ENCODE measurements around the gene EN1.

DNA sequence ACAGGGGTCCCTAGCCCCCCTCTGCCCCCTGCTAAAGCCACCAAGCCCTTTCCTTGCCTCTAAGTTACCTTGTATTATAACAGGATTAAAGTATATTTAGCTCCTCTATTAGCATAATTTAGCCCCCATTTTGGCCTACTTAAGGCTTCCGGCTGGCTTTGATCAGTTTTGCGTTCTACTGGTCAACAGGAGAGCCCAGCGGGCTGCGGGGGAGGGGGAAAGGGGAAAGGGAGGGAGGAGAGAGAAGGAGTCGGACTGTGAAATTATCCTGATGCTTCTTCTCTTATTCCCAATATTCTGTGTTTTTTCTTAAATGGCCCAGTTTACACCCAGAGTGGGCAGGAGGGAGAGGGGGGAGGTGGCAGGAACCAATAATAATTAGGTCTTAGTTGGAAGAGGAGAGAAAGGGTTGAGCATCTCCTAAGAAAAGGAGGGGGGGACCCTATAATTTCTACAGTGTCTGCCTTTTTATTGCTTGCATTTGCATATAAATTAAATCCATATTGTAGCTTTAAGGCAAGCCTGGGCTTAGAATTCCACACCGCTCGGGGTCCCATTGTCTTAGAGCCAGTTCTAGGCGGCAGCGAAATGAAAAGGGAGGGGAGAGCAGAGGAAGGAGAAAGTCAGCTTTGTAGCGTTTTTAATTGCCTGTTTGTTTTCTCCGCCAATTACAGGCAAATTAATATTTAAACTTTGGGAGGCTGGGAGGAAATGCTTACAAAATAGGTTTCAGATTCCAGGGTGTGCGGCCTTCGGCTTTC lies 39.6 kb downstream of the EN1 start:
- TF ChIP-seq PHF20 (CRISPR knock-in tag; IDR thresholded peaks at IDR 0.05) (no peak), BHLHE40 (IDR thresholded peaks at IDR 0.05; ENCODE audit: low read length) (no peak)
- TF ChIP-seq, protein P1, sequence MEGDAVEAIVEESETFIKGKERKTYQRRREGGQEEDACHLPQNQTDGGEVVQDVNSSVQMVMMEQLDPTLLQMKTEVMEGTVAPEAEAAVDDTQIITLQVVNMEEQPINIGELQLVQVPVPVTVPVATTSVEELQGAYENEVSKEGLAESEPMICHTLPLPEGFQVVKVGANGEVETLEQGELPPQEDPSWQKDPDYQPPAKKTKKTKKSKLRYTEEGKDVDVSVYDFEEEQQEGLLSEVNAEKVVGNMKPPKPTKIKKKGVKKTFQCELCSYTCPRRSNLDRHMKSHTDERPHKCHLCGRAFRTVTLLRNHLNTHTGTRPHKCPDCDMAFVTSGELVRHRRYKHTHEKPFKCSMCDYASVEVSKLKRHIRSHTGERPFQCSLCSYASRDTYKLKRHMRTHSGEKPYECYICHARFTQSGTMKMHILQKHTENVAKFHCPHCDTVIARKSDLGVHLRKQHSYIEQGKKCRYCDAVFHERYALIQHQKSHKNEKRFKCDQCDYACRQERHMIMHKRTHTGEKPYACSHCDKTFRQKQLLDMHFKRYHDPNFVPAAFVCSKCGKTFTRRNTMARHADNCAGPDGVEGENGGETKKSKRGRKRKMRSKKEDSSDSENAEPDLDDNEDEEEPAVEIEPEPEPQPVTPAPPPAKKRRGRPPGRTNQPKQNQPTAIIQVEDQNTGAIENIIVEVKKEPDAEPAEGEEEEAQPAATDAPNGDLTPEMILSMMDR (CRISPR knock-in tag; IDR thresholded peaks at IDR 0.05) = no peak
